Measurements from ENCODE around the gene C1QTNF5. TPM values are rescaled to one million over a fixed set of nuclear protein-coding genes. Genes with fewer than 3 reads are reported as not detected.

Gene C1QTNF5
- total RNA-seq, 1 experiment from 2014 or later = 3.0 TPM

- TF ChIP-seq NR3C1 (CRISPR knock-in tag; conservative IDR thresholded peaks at IDR 0.05; ENCODE audit: low read depth) (no peak), ZNF281 (CRISPR knock-in tag; IDR thresholded peaks at IDR 0.05) (no peak), TCF7 (CRISPR knock-in tag; IDR thresholded peaks at IDR 0.05; ENCODE audit: low read depth) (no peak), ATF2 (CRISPR knock-in tag; IDR thresholded peaks at IDR 0.05; ENCODE audit: borderline replicate concordance, low read depth) (no peak), PRDM15 (CRISPR knock-in tag; IDR thresholded peaks at IDR 0.05) (no peak)
Measured at GRCh38 chr11:119371778-119372182, 31.1 kb upstream of the C1QTNF5 start (continued).

GRCh38 chr11:119371067-119371601, 30.5 kb upstream of the C1QTNF5 start:
- no peak overlapping the region for H3K27ac Mint-ChIP-seq
- H3K4me3 Mint-ChIP-seq = no peak overlapping the region
- POLR2A ChIA-PET = interaction anchor here (0.8 kb wide), 1 partner anchor 10 kb away, joined by 4 read pairs; no protein-coding TSS in a partner anchor
- ATAC-seq (no peak), DNase-seq (ENCODE audit: low spot score) (no peak)
- CTCF ChIA-PET = interaction anchor here (0.9 to 11.0 kb wide), 9 partner anchors 8 to 104 kb away, joined by 3 to 190 read pairs (median 5); partner anchors contain the start of genes C1QTNF5 and MCAM
- H3K4me1 Mint-ChIP-seq = peaks cover 60% of the 10 kb centered on the region
- no peak for TF ChIP-seq ZBTB43 (CRISPR knock-in tag; IDR thresholded peaks at IDR 0.05)
- TF ChIP-seq ZBTB21 (CRISPR knock-in tag; IDR thresholded peaks at IDR 0.05; ENCODE audit: borderline replicate concordance) = no peak
- no peak for TF ChIP-seq RELA (CRISPR knock-in tag; IDR thresholded peaks at IDR 0.05; ENCODE audit: borderline replicate concordance)
- TF ChIP-seq USF2 (CRISPR knock-in tag; IDR thresholded peaks at IDR 0.05) = no peak
- no peak for TF ChIP-seq MLX (CRISPR knock-in tag; IDR thresholded peaks at IDR 0.05)
- TF ChIP-seq ERG (CRISPR knock-in tag; IDR thresholded peaks at IDR 0.05) = no peak
- no peak for TF ChIP-seq CREB1 (CRISPR knock-in tag; IDR thresholded peaks at IDR 0.05)
- no peak for TF ChIP-seq CREM (CRISPR knock-in tag; IDR thresholded peaks at IDR 0.05)
- H3K27me3 Mint-ChIP-seq (ENCODE audit: low read depth) = peaks cover 6% of the 10 kb centered on the region
- no peaks in the 10 kb centered on the region for H3K36me3 Mint-ChIP-seq
- no peaks in the 10 kb centered on the region for H3K9me3 Mint-ChIP-seq

Data from WTC11 (cell line).